ENCODE data around the gene STK32C. TPM values are rescaled to one million over a fixed set of nuclear protein-coding genes. Genes with fewer than 3 reads are reported as not detected.

The STK32C gene
- total and polyA plus RNA-seq, 10 of the 15 experiments (the other 5 are each of a cell fraction or from before 2014, with no cell fraction given) = 1.5 to 18.1 (median 6.4) TPM

DNA sequence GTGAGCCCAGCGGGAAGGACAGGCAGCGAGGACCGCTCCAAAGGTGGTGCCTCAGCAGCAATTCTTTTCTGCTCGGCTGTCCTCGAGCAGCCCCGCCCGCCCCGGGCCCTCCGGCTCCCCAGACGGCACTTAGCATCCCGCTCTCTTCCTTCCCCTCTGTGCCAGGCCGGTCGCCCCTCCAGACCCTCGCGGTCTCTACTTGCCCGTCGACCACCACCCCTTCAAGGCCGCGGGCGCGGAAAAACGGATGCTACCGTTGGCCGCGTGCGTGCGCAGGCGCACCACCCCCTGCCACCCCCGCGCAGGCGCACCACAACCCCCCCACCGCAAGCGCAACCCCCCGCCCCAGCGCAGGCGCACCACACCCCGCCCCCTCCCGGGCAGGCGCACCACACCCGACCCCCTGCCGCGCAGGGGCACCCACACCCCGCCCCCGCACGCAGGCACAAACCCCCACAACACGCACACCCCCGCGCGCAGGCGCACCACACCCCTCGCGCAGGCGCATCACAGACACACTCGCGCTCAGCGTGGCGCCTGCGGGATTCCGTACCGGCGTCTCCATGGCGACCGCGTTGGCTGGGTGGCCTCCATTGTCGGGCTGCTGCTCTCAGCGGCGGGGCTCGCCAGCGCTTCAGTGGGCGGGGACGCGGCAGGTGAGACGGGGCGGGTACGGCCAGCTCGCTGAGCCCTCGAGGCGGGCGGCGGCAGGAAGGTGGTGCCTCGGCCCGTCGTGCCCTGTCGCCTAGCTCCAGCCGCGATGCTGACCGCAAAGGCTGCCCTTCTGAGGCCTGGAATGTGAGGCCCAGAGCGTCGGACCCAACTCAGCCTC is 24.1 kb upstream of the STK32C start, which contains the start of gene LRRC27 (continued):
- TF ChIP-seq ZNF24 (IDR thresholded peaks at IDR 0.05) = 0 out of 2 replicates have a peak, but pooled peaks have one; percentile 11
- TF ChIP-seq HCFC1 (IDR thresholded peaks at IDR 0.05; ENCODE audit: low read length) = peak; percentile 71
- peak; percentile 79 for TF ChIP-seq ATF7 (IDR thresholded peaks at IDR 0.05; ENCODE audit: low read depth)
- no peak; the same call in 1 of the 2 replicates for TF ChIP-seq SMAD5 (IDR thresholded peaks at IDR 0.05; ENCODE audit: low read depth)
- peak; percentile 46 for TF ChIP-seq MEF2B (IDR thresholded peaks at IDR 0.05; ENCODE audit: partially characterized antibody, poor library complexity, severe bottlenecking)
- TF ChIP-seq SUZ12 (IDR thresholded peaks at IDR 0.05; ENCODE audit: unreplicated experiment) = no peak
- TF ChIP-seq BMI1 (IDR thresholded peaks at IDR 0.05; ENCODE audit: borderline replicate concordance) = peak; percentile 96
- TF ChIP-seq, protein P1, sequence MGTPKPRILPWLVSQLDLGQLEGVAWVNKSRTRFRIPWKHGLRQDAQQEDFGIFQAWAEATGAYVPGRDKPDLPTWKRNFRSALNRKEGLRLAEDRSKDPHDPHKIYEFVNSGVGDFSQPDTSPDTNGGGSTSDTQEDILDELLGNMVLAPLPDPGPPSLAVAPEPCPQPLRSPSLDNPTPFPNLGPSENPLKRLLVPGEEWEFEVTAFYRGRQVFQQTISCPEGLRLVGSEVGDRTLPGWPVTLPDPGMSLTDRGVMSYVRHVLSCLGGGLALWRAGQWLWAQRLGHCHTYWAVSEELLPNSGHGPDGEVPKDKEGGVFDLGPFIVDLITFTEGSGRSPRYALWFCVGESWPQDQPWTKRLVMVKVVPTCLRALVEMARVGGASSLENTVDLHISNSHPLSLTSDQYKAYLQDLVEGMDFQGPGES (IDR thresholded peaks at IDR 0.05) = no peak
- TF ChIP-seq, protein P2, sequence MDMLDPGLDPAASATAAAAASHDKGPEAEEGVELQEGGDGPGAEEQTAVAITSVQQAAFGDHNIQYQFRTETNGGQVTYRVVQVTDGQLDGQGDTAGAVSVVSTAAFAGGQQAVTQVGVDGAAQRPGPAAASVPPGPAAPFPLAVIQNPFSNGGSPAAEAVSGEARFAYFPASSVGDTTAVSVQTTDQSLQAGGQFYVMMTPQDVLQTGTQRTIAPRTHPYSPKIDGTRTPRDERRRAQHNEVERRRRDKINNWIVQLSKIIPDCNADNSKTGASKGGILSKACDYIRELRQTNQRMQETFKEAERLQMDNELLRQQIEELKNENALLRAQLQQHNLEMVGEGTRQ (IDR thresholded peaks at IDR 0.05; ENCODE audit: borderline replicate concordance, low read depth, low read length) = no peak
- TF ChIP-seq LARP7 (IDR thresholded peaks at IDR 0.05) = peak; percentile 83
- TF ChIP-seq MYC (IDR thresholded peaks at IDR 0.05; ENCODE audit: insufficient read depth, insufficient read length, insufficient replicate concordance, low read length, severe bottlenecking) = peak; percentile 73
- peak; percentile 30; the same call in 1 of the 2 replicates for TF ChIP-seq POLR2AphosphoS2 (IDR thresholded peaks at IDR 0.05; ENCODE audit: low read depth, low read length)
- peak; percentile 87; the same call in 1 of the 2 replicates for TF ChIP-seq ASH2L (IDR thresholded peaks at IDR 0.05; ENCODE audit: borderline replicate concordance, low read depth)
- TF ChIP-seq NRF1 (conservative IDR thresholded peaks at IDR 0.05; ENCODE audit: low read depth, low read length) = peak; percentile 92
- TF ChIP-seq, protein P3, sequence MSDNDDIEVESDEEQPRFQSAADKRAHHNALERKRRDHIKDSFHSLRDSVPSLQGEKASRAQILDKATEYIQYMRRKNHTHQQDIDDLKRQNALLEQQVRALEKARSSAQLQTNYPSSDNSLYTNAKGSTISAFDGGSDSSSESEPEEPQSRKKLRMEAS (IDR thresholded peaks at IDR 0.05; ENCODE audit: low read depth, low read length) = peak; percentile 69
- TF ChIP-seq CHD2 (IDR thresholded peaks at IDR 0.05; ENCODE audit: borderline replicate concordance, low read depth, low read length) = peak; percentile 48; the same call in 1 of the 2 replicates
- peak; percentile 83 for TF ChIP-seq ZNF207 (IDR thresholded peaks at IDR 0.05; ENCODE audit: borderline replicate concordance)
- TF ChIP-seq SIN3A (IDR thresholded peaks at IDR 0.05; ENCODE audit: low read depth, low read length) = peak; percentile 98
- no peak for TF ChIP-seq SRF (IDR thresholded peaks at IDR 0.05; ENCODE audit: low read depth in 2 of 2, low read length in 2 of 2)
- TF ChIP-seq BHLHE40 (IDR thresholded peaks at IDR 0.05; ENCODE audit: borderline replicate concordance in 1 of 2, low read depth in 2 of 2, low read length in 1 of 2) = peak; percentile 61 to 74; a peak in 3 of 4 replicates
- peak; percentile 94 for TF ChIP-seq POLR2A (IDR thresholded peaks at IDR 0.05; ENCODE audit: low read depth, low read length)
- TF ChIP-seq POLR2AphosphoS5 (IDR thresholded peaks at IDR 0.05; ENCODE audit: low read length) = 0 out of 2 replicates have a peak, but pooled peaks have one; percentile 31
- TF ChIP-seq, protein P4, sequence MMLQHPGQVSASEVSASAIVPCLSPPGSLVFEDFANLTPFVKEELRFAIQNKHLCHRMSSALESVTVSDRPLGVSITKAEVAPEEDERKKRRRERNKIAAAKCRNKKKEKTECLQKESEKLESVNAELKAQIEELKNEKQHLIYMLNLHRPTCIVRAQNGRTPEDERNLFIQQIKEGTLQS (IDR thresholded peaks at IDR 0.05; ENCODE audit: borderline replicate concordance, extremely low read depth, low read depth, low read length) = peak; percentile 54; the same call in 1 of the 2 replicates
- TF ChIP-seq RFX5 (IDR thresholded peaks at IDR 0.05; ENCODE audit: low read depth, low read length) = 0 out of 2 replicates have a peak, but pooled peaks have one; percentile 36

Measured in GM12878 (cell line).